ENCODE data around the gene PLCXD3.

PLCXD3 gene

DNA sequence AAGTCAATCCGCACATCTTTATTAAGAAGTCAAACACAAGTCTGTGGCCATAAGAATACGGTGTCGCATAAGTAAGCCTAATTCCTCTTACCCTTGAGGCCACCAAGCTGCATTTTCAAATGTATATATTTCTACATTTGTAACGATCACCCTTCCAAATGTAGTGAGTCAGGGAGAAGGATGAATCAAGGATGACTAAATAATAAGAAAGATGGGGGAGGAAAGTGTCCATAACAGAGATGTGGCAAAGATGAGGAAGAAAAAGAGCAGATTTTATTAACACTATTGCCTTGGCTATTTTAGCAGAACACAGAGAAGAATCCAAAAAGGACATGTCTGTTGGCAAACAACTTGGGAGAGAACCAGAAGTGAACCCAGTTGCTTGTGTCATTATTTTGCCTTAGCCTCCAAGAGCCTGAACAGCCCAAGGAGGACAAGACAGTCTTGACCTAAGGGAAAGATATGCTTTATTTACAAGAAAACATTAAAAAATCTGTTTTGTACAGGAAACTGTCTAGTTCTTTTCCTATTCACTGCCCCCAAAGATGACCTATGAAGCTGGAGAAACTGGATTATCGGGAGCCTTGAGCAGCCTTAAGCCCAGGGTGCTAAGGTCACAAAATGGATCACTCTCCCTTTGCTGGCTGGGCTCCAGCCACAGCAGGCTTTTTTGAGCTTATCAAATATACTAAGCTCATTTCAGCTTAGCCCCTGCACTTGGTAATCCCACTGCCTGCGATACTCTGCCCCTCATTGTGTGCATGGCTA lies 101.5 kb downstream of the PLCXD3 start:
- TF ChIP-seq, protein P1, sequence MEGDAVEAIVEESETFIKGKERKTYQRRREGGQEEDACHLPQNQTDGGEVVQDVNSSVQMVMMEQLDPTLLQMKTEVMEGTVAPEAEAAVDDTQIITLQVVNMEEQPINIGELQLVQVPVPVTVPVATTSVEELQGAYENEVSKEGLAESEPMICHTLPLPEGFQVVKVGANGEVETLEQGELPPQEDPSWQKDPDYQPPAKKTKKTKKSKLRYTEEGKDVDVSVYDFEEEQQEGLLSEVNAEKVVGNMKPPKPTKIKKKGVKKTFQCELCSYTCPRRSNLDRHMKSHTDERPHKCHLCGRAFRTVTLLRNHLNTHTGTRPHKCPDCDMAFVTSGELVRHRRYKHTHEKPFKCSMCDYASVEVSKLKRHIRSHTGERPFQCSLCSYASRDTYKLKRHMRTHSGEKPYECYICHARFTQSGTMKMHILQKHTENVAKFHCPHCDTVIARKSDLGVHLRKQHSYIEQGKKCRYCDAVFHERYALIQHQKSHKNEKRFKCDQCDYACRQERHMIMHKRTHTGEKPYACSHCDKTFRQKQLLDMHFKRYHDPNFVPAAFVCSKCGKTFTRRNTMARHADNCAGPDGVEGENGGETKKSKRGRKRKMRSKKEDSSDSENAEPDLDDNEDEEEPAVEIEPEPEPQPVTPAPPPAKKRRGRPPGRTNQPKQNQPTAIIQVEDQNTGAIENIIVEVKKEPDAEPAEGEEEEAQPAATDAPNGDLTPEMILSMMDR (IDR thresholded peaks at IDR 0.05): no peak

DNA sequence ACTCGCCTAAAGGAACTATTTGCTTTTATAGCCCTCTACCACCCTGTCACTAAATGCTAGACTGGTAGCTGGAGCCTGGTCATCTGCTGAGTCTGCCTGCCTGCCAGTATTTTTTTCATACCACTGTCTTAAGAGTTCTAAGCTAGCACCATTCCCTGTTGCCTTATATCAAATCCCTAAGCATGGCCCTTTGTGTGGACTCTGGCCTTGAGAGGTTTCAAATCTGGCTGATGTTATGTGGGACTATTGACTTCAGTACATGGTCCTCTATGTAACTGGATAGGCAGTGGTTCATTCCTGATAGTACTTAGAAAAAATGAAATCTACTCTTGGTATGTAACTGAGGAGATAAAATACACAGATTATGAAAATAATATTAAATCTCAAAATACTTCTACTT lies 103.5 kb downstream of the PLCXD3 start:
- TF ChIP-seq, protein P1 (IDR thresholded peaks at IDR 0.05): no peak

- TF ChIP-seq, protein P1 (IDR thresholded peaks at IDR 0.05): no peak
These were observed 104.0 kb downstream of the PLCXD3 start for GRCh38 chr5:41406424-41406823.

- TF ChIP-seq, protein P1 (IDR thresholded peaks at IDR 0.05): no peak
These were observed 105.6 kb downstream of the PLCXD3 start for GRCh38 chr5:41404757-41405156.

GRCh38 chr5:41403846-41404245 lies 106.6 kb downstream of the PLCXD3 start:
- TF ChIP-seq, protein P1 (IDR thresholded peaks at IDR 0.05): no peak

DNA sequence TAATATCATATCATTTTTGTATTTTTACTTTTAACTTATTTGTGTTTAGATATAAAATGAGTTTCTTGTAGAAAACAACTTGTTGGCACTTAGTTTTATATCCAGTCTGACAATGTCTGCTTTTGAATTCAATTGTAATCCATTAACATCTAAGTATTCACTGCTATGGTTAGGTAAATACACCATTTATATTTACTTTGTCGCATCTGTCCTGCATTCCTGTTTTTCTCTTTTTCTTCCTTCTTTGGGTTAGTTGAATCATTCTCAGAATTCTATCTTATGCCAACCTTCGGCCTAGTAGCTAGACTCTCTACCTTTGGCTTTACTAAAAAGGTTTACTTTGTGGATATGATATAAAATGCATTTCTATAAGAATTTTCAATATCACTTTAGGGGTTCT lies 107.6 kb downstream of the PLCXD3 start:
- TF ChIP-seq, protein P1 (IDR thresholded peaks at IDR 0.05): no peak

GRCh38 chr5:41399839-41400238 lies 110.6 kb downstream of the PLCXD3 start:
- TF ChIP-seq, protein P1 (IDR thresholded peaks at IDR 0.05): no peak

GRCh38 chr5:41392016-41392415 lies 118.4 kb downstream of the PLCXD3 start:
- TF ChIP-seq, protein P1 (IDR thresholded peaks at IDR 0.05): no peak

Data from LNCAP (cell line).